IMR-90 (cell line): ENCODE measurements around the gene TCF25.

ENCODE experiments used
- CEBPB ChIP-seq: IDR thresholded peaks from 2 replicates; pipeline ENCODE4 v1.6.1; 2012; ENCODE audit warnings: low read depth, low read length, improper control_type of control experiment
- MXI1 ChIP-seq: IDR thresholded peaks from 2 replicates; pipeline ENCODE4 v1.6.1; 2012; ENCODE audit warnings: low read depth, mild to moderate bottlenecking, low read length, moderate library complexity, borderline replicate concordance
- POLR2A ChIP-seq: IDR thresholded peaks from 2 replicates; pipeline ENCODE4 v1.6.1; 2012; ENCODE audit warnings: mild to moderate bottlenecking, low read depth, low read length
- RCOR1 ChIP-seq: IDR thresholded peaks from 2 replicates; pipeline ENCODE4 v1.6.1; 2012; ENCODE audit warnings: mild to moderate bottlenecking, low read length, improper control_type of control experiment; ENCODE audit not compliant: insufficient replicate concordance
- TF ChIP-seq, protein P1 (sequence below): conservative IDR thresholded peaks from 2 replicates; pipeline ENCODE4 v1.5.1; 2012; ENCODE audit warnings: mild to moderate bottlenecking, low read depth, low read length, improper control_type of control experiment
- TF ChIP-seq, protein P2 (sequence below): fragments of 150-350 bp; IDR thresholded peaks from 2 replicates; pipeline ENCODE4 v1.6.1; 2017; ENCODE audit warnings: mild to moderate bottlenecking, antibody characterized with exemption, low read length, low read depth

DNA sequence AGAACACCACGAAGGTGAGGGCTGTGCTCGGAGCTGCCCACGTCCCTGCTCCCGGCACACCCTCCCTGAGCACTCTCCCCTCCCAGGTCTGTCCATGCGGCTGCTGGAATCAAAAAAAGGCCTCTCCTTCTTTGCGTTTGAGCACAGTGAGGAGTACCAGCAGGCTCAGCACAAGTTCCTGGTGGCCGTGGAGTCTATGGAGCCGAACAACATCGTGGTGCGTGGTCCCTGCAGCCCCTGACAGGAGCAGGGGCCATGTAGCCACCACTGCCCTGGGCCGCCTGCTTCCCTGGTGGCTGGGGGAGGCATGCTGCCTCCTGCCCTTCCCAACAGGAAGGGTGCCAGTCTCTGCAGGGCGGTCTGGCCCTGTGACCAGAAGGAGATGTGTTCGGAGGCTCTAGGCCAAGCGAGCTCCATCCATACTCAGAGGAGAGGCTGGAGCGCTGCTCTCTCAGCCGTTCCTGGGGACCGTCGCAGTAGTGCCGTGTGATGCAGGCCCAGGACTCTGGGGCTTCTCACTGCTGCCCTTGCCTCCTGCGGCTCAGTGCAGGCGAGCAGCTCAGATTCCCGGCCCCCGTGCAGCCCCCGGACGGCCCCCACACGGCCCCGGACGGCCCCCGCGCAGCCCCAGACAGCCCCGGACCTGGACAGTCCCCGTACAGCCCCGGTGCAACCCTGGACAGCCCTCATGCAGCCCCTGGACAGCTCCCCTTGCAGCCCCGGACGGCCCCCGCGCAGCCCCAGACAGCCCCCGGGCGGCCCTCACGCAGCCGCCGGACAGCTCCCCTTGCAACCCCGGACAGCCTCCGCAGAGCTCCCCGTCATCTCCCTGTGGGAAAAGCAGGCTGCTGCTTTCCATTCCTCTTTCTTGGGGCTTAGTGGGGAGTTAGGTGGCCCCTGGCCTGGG lies 20.5 kb downstream of the TCF25 start:
- TF ChIP-seq, protein P1, sequence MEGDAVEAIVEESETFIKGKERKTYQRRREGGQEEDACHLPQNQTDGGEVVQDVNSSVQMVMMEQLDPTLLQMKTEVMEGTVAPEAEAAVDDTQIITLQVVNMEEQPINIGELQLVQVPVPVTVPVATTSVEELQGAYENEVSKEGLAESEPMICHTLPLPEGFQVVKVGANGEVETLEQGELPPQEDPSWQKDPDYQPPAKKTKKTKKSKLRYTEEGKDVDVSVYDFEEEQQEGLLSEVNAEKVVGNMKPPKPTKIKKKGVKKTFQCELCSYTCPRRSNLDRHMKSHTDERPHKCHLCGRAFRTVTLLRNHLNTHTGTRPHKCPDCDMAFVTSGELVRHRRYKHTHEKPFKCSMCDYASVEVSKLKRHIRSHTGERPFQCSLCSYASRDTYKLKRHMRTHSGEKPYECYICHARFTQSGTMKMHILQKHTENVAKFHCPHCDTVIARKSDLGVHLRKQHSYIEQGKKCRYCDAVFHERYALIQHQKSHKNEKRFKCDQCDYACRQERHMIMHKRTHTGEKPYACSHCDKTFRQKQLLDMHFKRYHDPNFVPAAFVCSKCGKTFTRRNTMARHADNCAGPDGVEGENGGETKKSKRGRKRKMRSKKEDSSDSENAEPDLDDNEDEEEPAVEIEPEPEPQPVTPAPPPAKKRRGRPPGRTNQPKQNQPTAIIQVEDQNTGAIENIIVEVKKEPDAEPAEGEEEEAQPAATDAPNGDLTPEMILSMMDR, result no peak
- TF ChIP-seq RCOR1 (no peak), MXI1 (no peak), CEBPB (no peak), POLR2A (no peak)
- TF ChIP-seq, protein P2, sequence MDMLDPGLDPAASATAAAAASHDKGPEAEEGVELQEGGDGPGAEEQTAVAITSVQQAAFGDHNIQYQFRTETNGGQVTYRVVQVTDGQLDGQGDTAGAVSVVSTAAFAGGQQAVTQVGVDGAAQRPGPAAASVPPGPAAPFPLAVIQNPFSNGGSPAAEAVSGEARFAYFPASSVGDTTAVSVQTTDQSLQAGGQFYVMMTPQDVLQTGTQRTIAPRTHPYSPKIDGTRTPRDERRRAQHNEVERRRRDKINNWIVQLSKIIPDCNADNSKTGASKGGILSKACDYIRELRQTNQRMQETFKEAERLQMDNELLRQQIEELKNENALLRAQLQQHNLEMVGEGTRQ, result no peak
